ENCODE measurements around the gene PIM1.

The PIM1 gene

DNA sequence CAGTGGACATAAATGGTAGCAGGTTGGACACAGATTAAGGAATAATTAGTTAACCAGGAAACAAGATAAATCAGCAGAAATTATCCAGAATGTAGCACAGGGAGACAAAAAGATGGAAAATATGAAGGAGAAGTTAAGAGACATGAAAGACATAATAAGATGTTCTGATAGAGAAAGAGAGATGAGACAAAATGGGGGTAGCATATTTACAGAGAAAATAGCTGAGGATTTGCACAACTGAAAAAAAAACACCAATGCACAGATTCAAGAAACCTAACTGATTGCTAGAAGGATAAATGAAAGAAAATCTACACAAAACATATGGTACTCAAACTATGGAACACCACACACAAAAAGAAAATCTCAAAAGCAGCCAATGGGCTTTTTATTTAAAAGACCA is 53.0 kb downstream of the PIM1 start:
- peak overlapping the region; percentile 40 for H3K9ac ChIP-seq (ENCODE audit: low read length)
- H3K4me3 ChIP-seq (ENCODE audit: low read length) = peak overlapping the region; percentile 83
- no peaks in the 10 kb centered on the region for H4K20me1 ChIP-seq (ENCODE audit: insufficient read depth, low read length)
- peak overlapping the region; percentile 75 for H3K4me2 ChIP-seq (ENCODE audit: low read length)
- no peaks in the 10 kb centered on the region for H3K27me3 ChIP-seq (ENCODE audit: low read depth, low read length)
- H3K27ac ChIP-seq (ENCODE audit: low read length) = no peak overlapping the region
- no peaks in the 10 kb centered on the region for H3K9me3 ChIP-seq (ENCODE audit: insufficient read depth, low read length)
- H3K79me2 ChIP-seq (ENCODE audit: low read length) = no peaks in the 10 kb centered on the region
- no peak for TF ChIP-seq EZH2phosphoT487 (IDR thresholded peaks at IDR 0.05; ENCODE audit: low read depth)
- TF ChIP-seq CTCF (IDR thresholded peaks at IDR 0.05; ENCODE audit: low read depth, low read length) = no peak
- H3K4me1 ChIP-seq (ENCODE audit: low read length) = peaks cover 14% of the 10 kb centered on the region
- H3K36me3 ChIP-seq (replicated peaks; ENCODE audit: low read depth, low read length) = no peaks in the 10 kb centered on the region
- peak overlapping the region; percentile 98 for H2AFZ ChIP-seq (ENCODE audit: low read depth, low read length)

All from OCI-LY3 (cell line).